H1 (cell line): ENCODE data around the gene DLL1. TPM values are rescaled to one million over a fixed set of nuclear protein-coding genes. Genes with fewer than 3 reads are reported as not detected.

Source experiments
- CTCF ChIA-PET: fragments of 300-600 bp; sonication (Branson Sonifier 250); formaldehyde crosslinking; loops from one replicate; lab custom pipeline; 2021; ENCODE audit not compliant: partially characterized antibody; lab: Charles Lee
- POLR2A ChIA-PET: fragments of 300-600 bp; sonication (Branson Sonifier 250); formaldehyde crosslinking; loops from one replicate; lab custom pipeline; 2021; ENCODE audit warnings: inconsistent platforms; ENCODE audit not compliant: partially characterized antibody; lab: Charles Lee
- DNase-seq, 2 experiments: peaks; one replicate each; pipeline versions ENCODE4 v3.0.0 to v3.0.0-alpha.2; 2010 to 2022; ENCODE audit warnings: low spot score in 2 of 2, low read depth in 1 of 2, mixed read lengths in 1 of 2
- FAIRE-seq: peaks from 2 replicates; lab custom pipeline; 2011; peaks lifted over from hg19 to GRCh38; lab: Jason Lieb, UNC
- H2AFZ ChIP-seq: 2 replicates; pipeline ENCODE4 v1.8.1; 2012; ENCODE audit warnings: low read length, inconsistent platforms
- H2AK5ac ChIP-seq: 2 replicates; pipeline ENCODE4 v1.6.1; 2013; ENCODE audit warnings: low read depth, low read length
- H2BK120ac ChIP-seq: replicated peaks from 2 replicates; pipeline ENCODE3; 2013; ENCODE audit warnings: low read depth, low read length, inconsistent platforms
- H2BK12ac ChIP-seq: 2 replicates; pipeline ENCODE4 v1.6.1; 2013; ENCODE audit warnings: low read depth, low read length
- H2BK15ac ChIP-seq: 2 replicates; pipeline ENCODE4 v1.6.1; 2013; ENCODE audit warnings: low read length
- H2BK20ac ChIP-seq: 2 replicates; pipeline ENCODE4 v1.6.1; 2013; ENCODE audit warnings: low read length
- H2BK5ac ChIP-seq: 2 replicates; pipeline ENCODE4 v1.6.1; 2013; ENCODE audit warnings: low read depth, low read length
- H3K14ac ChIP-seq: 2 replicates; pipeline ENCODE4 v1.6.1; 2013; ENCODE audit warnings: inconsistent platforms; ENCODE audit not compliant: insufficient read length
- H3K18ac ChIP-seq: 2 replicates; pipeline ENCODE4 v1.6.1; 2013; ENCODE audit warnings: low read length; ENCODE audit errors: extremely low read depth
- H3K23ac ChIP-seq: 2 replicates; pipeline ENCODE4 v1.6.1; 2013; ENCODE audit warnings: inconsistent platforms; ENCODE audit not compliant: insufficient read length
- H3K23me2 ChIP-seq: 2 replicates; pipeline ENCODE4 v1.6.1; 2013; ENCODE audit warnings: low read depth, low read length
- H3K27ac ChIP-seq: 2 replicates; pipeline ENCODE4 v1.6.1; 2011; ENCODE audit warnings: low read depth, low read length, inconsistent platforms
- H3K27me3 ChIP-seq, 4 experiments: replicated peaks in 1 of 4; 1 replicate in 1 of 4; 2 replicates in 3 of 4; pipeline versions ENCODE4 v1.6.1 to v1.8.1; 2011 to 2013; ENCODE audit warnings: low read length in 3 of 4, mild to moderate bottlenecking in 3 of 4, inconsistent platforms in 2 of 4, mixed read lengths in 2 of 4, moderate library complexity in 1 of 4; ENCODE audit not compliant: control insufficient read depth in 3 of 4, insufficient read depth in 3 of 4; ENCODE audit errors: extremely low read depth in 1 of 4
- H3K36me3 ChIP-seq, 4 experiments: 2 replicates each; pipeline versions ENCODE4 v1.6.1 to v1.8.1; 2011 to 2013; ENCODE audit warnings: mild to moderate bottlenecking in 4 of 4, low read length in 3 of 4, moderate library complexity in 2 of 4, control low read depth in 1 of 4, inconsistent platforms in 1 of 4; ENCODE audit not compliant: insufficient read depth in 4 of 4, control insufficient read depth in 2 of 4
- H3K4ac ChIP-seq: replicated peaks from 2 replicates; pipeline ENCODE3; 2013; ENCODE audit warnings: low read length, low read depth, mixed read lengths, inconsistent platforms; ENCODE audit not compliant: insufficient read length
- H3K4me1 ChIP-seq, 4 experiments: replicated peaks in 1 of 4; 1 replicate in 1 of 4; 2 replicates in 3 of 4; pipeline versions ENCODE4 v1.6.1 to v1.8.1; 2011 to 2013; ENCODE audit warnings: low read length in 3 of 4, inconsistent platforms in 2 of 4, mixed read lengths in 1 of 4; ENCODE audit not compliant: insufficient read depth in 4 of 4, control insufficient read depth in 3 of 4
- H3K4me2 ChIP-seq, 2 experiments: 2 replicates each; pipeline versions ENCODE4 v1.6.1 to v1.8.1; 2011 to 2013; ENCODE audit warnings: low read depth in 2 of 2, low read length in 2 of 2, control low read depth in 1 of 2, inconsistent platforms in 1 of 2, mild to moderate bottlenecking in 1 of 2; ENCODE audit not compliant: insufficient read depth in 1 of 2
- H3K4me3 ChIP-seq, 4 experiments: fragments of 200-600, 300-600 bp in 1 of 4; sonication (generic), shearing (Covaris generic), sonication (Bioruptor Twin) in 1 of 4; 2 replicates each; pipeline versions ENCODE4 v1.5.1 to v1.8.1; 2011 to 2016; ENCODE audit warnings: low read length in 4 of 4, low read depth in 3 of 4, control low read depth in 2 of 4, inconsistent platforms in 2 of 4, mild to moderate bottlenecking in 2 of 4, mixed read lengths in 1 of 4, moderate library complexity in 1 of 4; ENCODE audit not compliant: insufficient read depth in 2 of 4; ENCODE audit errors: extremely low read depth in 1 of 4
- H3K56ac ChIP-seq: replicated peaks from 2 replicates; pipeline ENCODE3; 2013; ENCODE audit warnings: low read depth, mild to moderate bottlenecking, mixed read lengths, low read length, inconsistent platforms; ENCODE audit not compliant: insufficient read length
- H3K79me1 ChIP-seq: 2 replicates; pipeline ENCODE4 v1.6.1; 2013; ENCODE audit warnings: low read depth, low read length, control low read depth
- H3K79me2 ChIP-seq, 2 experiments: 2 replicates each; pipeline versions ENCODE4 v1.6.1 to v1.8.1; 2012 to 2013; ENCODE audit warnings: low read length in 2 of 2, mild to moderate bottlenecking in 2 of 2, inconsistent platforms in 1 of 2; ENCODE audit not compliant: insufficient read depth in 2 of 2, control insufficient read depth in 1 of 2
- H3K9ac ChIP-seq, 4 experiments: replicated peaks in 1 of 4; 1 replicate in 1 of 4; 2 replicates in 3 of 4; pipeline versions ENCODE4 v1.6.1 to v1.8.1; 2011 to 2013; ENCODE audit warnings: low read depth in 3 of 4, low read length in 3 of 4, control low read depth in 2 of 4, mild to moderate bottlenecking in 2 of 4, moderate library complexity in 2 of 4, inconsistent platforms in 1 of 4; ENCODE audit errors: extremely low read depth in 1 of 4
- H3K9me3 ChIP-seq, 2 experiments: 2 replicates each; pipeline versions ENCODE4 v1.6.1 to v1.8.1; 2012 to 2013; ENCODE audit warnings: mild to moderate bottlenecking in 2 of 2, moderate library complexity in 2 of 2, control low read depth in 1 of 2, inconsistent platforms in 1 of 2, low read depth in 1 of 2, low read length in 1 of 2, mixed read lengths in 1 of 2; ENCODE audit not compliant: insufficient read depth in 2 of 2
- H4K20me1 ChIP-seq, 2 experiments: replicated peaks in 1 of 2; 2 replicates each; pipeline versions ENCODE3 to v1.8.1; 2011 to 2013; ENCODE audit warnings: inconsistent platforms in 2 of 2, low read length in 2 of 2, mild to moderate bottlenecking in 1 of 2; ENCODE audit not compliant: insufficient read depth in 2 of 2, control insufficient read depth in 1 of 2
- H4K5ac ChIP-seq: 2 replicates; pipeline ENCODE4 v1.6.1; 2013; ENCODE audit warnings: low read length, low read depth, mixed read lengths, inconsistent platforms; ENCODE audit not compliant: insufficient read length
- H4K8ac ChIP-seq: 2 replicates; pipeline ENCODE4 v1.8.0; 2013; ENCODE audit warnings: mild to moderate bottlenecking, moderate library complexity, low read length, inconsistent platforms; ENCODE audit not compliant: insufficient read depth; ENCODE audit errors: extremely low read depth
- H4K91ac ChIP-seq: replicated peaks from 2 replicates; pipeline ENCODE3; 2013; ENCODE audit warnings: low read length, mixed read lengths, inconsistent platforms; ENCODE audit not compliant: insufficient read length
- BRCA1 ChIP-seq: IDR thresholded peaks from 2 replicates; pipeline ENCODE4 v1.6.1; 2012; ENCODE audit warnings: low read depth, low read length, improper control_type of control experiment
- CEBPB ChIP-seq: IDR thresholded peaks from 2 replicates; pipeline ENCODE4 v1.6.1; 2012; ENCODE audit warnings: low read depth, low read length
- CREB1 ChIP-seq: IDR thresholded peaks from 2 replicates; pipeline ENCODE4 v1.6.1; 2012; ENCODE audit warnings: inconsistent platforms
- FOSL1 ChIP-seq: IDR thresholded peaks from 2 replicates; pipeline ENCODE4 v1.6.1; 2011; ENCODE audit warnings: mild to moderate bottlenecking, low read depth, low read length, moderate library complexity; ENCODE audit not compliant: insufficient read depth
- GABPA ChIP-seq: IDR thresholded peaks from 2 replicates; pipeline ENCODE4 v1.6.1; 2011; ENCODE audit warnings: mild to moderate bottlenecking, low read length, moderate library complexity, borderline replicate concordance; ENCODE audit not compliant: insufficient read depth
- JUN ChIP-seq: IDR thresholded peaks from 2 replicates; pipeline ENCODE4 v1.6.1; 2011; ENCODE audit warnings: low read depth, mild to moderate bottlenecking, improper control_type of control experiment, low read length
- JUND ChIP-seq: IDR thresholded peaks from 2 replicates; pipeline ENCODE4 v1.6.1; 2011; ENCODE audit warnings: mild to moderate bottlenecking, improper control_type of control experiment, low read length
- MAFK ChIP-seq: IDR thresholded peaks from 2 replicates; pipeline ENCODE4 v1.6.1; 2012; ENCODE audit warnings: low read depth, mild to moderate bottlenecking, improper control_type of control experiment, low read length
- MAX ChIP-seq: IDR thresholded peaks from 2 replicates; pipeline ENCODE4 v1.6.1; 2012; ENCODE audit warnings: inconsistent platforms
- PHF8 ChIP-seq: fragments of 200-600 bp; sonication (generic); conservative IDR thresholded peaks from 2 replicates; pipeline ENCODE4 v1.7.1; 2012; ENCODE audit warnings: low read depth, mild to moderate bottlenecking, inconsistent platforms, low read length, moderate library complexity
- POU5F1 ChIP-seq: IDR thresholded peaks from 2 replicates; pipeline ENCODE4 v1.6.1; 2011; ENCODE audit warnings: low read depth, mild to moderate bottlenecking, low read length, moderate library complexity
- RAD21 ChIP-seq, 2 experiments: IDR thresholded peaks in 1 of 2; conservative IDR thresholded peaks in 1 of 2; 2 replicates each; pipeline ENCODE4 v1.6.1; 2011; ENCODE audit warnings: low read depth in 2 of 2, low read length in 2 of 2, improper control_type of control experiment in 1 of 2, inconsistent platforms in 1 of 2, mild to moderate bottlenecking in 1 of 2, moderate library complexity in 1 of 2
- RXRA ChIP-seq: IDR thresholded peaks from 2 replicates; pipeline ENCODE4 v1.6.1; 2011; ENCODE audit warnings: low read depth, mild to moderate bottlenecking, low read length, moderate library complexity; ENCODE audit not compliant: insufficient read depth
- SUZ12 ChIP-seq: fragments of 200-600 bp; sonication (generic); IDR thresholded peaks from 2 replicates; pipeline ENCODE4 v1.6.1; 2012; ENCODE audit warnings: mild to moderate bottlenecking, inconsistent platforms, low read length, moderate library complexity, mixed read lengths
- WGBS, 2 experiments: shearing (Covaris generic) in 1 of 2; methylation state at CpG; one replicate each; pipeline versions ENCODE4 v1.1.6 to v1.1.7; 2013 to 2015; ENCODE audit warnings: low lambda C conversion rate in 2 of 2, mixed read lengths in 2 of 2, inconsistent platforms in 1 of 2, low coverage in 1 of 2, missing lambda C conversion rate in 1 of 2; ENCODE audit not compliant: insufficient replicate concordance in 2 of 2, insufficient coverage in 1 of 2, insufficient read length in 1 of 2; ENCODE audit errors: extremely low coverage in 1 of 2, missing lambda C conversion rate in 1 of 2; 5-methylcytosine and 5-hydroxymethylcytosine counted together
- polyA plus RNA-seq, 7 experiments: library from polyadenylated mRNA; depleted of rRNA in 3 of 7; stranded (reverse) in 5 of 7; unstranded in 2 of 7; fragments of >200 nt in 5 of 7; fragments of 200-250 nt in 2 of 7; gene quantifications; 1 replicate in 5 of 7; 2 replicates in 1 of 7; 4 replicates in 1 of 7; pipeline versions ENCODE4 v1.2.1 to v1.2.3, GENCODE V29; 2011 to 2013; ENCODE audit warnings: missing spikeins in 2 of 7, mixed read lengths in 2 of 7
- total RNA-seq: library from RNA; stranded (reverse); fragmentation: NEBNext Ultra II Directional; extraction: Animal tissue kit (Norgen Biotek cat#: 25700); gene quantifications from 2 replicates; pipeline ENCODE4 v1.2.1, GENCODE V29; 2021

DLL1 gene
- total and polyA plus RNA-seq, 2 of the 8 experiments (the other 6 are each of a cell fraction or from before 2014, with no cell fraction given) = 1.7 to 3.8 TPM

- H3K36me3 ChIP-seq = peaks cover 0 to 4% (median 0%) of the 10 kb centered on the region in 4 experiments; a peak in 1 of 8 replicates
- no peak overlapping the region for H3K14ac ChIP-seq
- H3K4me2 ChIP-seq = no peak overlapping the region; a peak in 1 of 4 replicates
- DNase-seq (no peak), FAIRE-seq (no peak)
- H3K4me1 ChIP-seq = peaks cover 0 to 8% (median 5%) of the 10 kb centered on the region in 4 experiments; a peak in 2 of 7 replicates
- no peak overlapping the region for H2BK12ac ChIP-seq
- 100% methylated on average over 2 of the region's 2 CpGs; no CpG with 5 or more reads in 1 of the 2 experiments for WGBS, 2 experiments
- no peak overlapping the region for H4K5ac ChIP-seq
- H3K79me2 ChIP-seq = peaks cover 0 to 36% of the 10 kb centered on the region in 2 experiments; a peak in 3 of 4 replicates
- no peak overlapping the region for H2BK120ac ChIP-seq
- no peaks in the 10 kb centered on the region; the same call in 1 of the 2 replicates for H3K79me1 ChIP-seq
- H2AFZ ChIP-seq = no peak overlapping the region
- POLR2A ChIA-PET = no interaction called here
- H4K20me1 ChIP-seq = peaks cover 0 to 3% of the 10 kb centered on the region in 2 experiments
- no peaks in the 10 kb centered on the region; the same call in 1 of the 2 replicates for H3K23me2 ChIP-seq
- H3K18ac ChIP-seq = no peak overlapping the region
- no peak overlapping the region for H3K9ac ChIP-seq
- no peak overlapping the region for H3K4me3 ChIP-seq
- peaks cover 0 to 1% (median 0%) of the 10 kb centered on the region in 4 experiments; a peak in 2 of 7 replicates for H3K27me3 ChIP-seq
- no peak overlapping the region for H2BK20ac ChIP-seq
- H3K56ac ChIP-seq = no peak overlapping the region
- no peak overlapping the region for H3K27ac ChIP-seq
- no peak overlapping the region for H3K4ac ChIP-seq
- no peak overlapping the region for H2AK5ac ChIP-seq
- H3K23ac ChIP-seq = no peak overlapping the region
- H3K9me3 ChIP-seq = no peaks in the 10 kb centered on the region
- H2BK15ac ChIP-seq = no peak overlapping the region
- H2BK5ac ChIP-seq = no peak overlapping the region
- CTCF ChIA-PET = interaction anchor here (0.8 to 1.3 kb wide), 3 partner anchors 37 to 204 kb away, joined by 3 to 4 read pairs (median 3); no protein-coding TSS in a partner anchor
- no peak overlapping the region for H4K8ac ChIP-seq
- no peak overlapping the region for H4K91ac ChIP-seq
- no peak for TF ChIP-seq JUND
- no peak for TF ChIP-seq CREB1
- TF ChIP-seq FOSL1 = no peak
- no peak for TF ChIP-seq SUZ12
- TF ChIP-seq RAD21 (IDR thresholded peaks at IDR 0.05 in 1 of 2, conservative IDR thresholded peaks at IDR 0.05 in 1 of 2; ENCODE audit: low read depth in 2 of 2, low read length in 2 of 2) = no peak
- no peak for TF ChIP-seq GABPA
- TF ChIP-seq RXRA = no peak
- no peak for TF ChIP-seq POU5F1
- TF ChIP-seq MAFK = no peak
- TF ChIP-seq CEBPB = no peak
- TF ChIP-seq BRCA1 = no peak
- no peak for TF ChIP-seq MAX
- no peak for TF ChIP-seq JUN
- no peak for TF ChIP-seq PHF8
These were observed 22.0 kb upstream of the DLL1 start for GRCh38 chr6:170312876-170313275.
